B cell (primary cell): ENCODE data around the gene RNF4. TPM values are rescaled to one million over a fixed set of nuclear protein-coding genes. Genes with fewer than 3 reads are reported as not detected.

Experiments
- ATAC-seq: fragments of 200-7000 bp; cut with Tn5 transposase; one replicate; pipeline ENCODE4 v1.10.0; 2021; ENCODE audit warnings: low read depth, mild to moderate bottlenecking, moderate number of reproducible peaks, moderate library complexity
- CTCF ChIA-PET: fragments of 350-600 bp; sonication (Branson Sonifier 250); formaldehyde crosslinking; loops from one replicate; lab custom pipeline; 2021; ENCODE audit warnings: antibody characterized with exemption, inconsistent platforms; lab: Charles Lee
- POLR2A ChIA-PET: fragments of 350-600 bp; sonication (Branson Sonifier 250); formaldehyde crosslinking; loops from one replicate; lab custom pipeline; 2021; ENCODE audit warnings: antibody characterized with exemption; lab: Charles Lee
- DNase-seq: peaks from one replicate; pipeline ENCODE4 v3.0.0; 2013
- H2AFZ ChIP-seq: 2 replicates; pipeline ENCODE4 v1.6.1; 2012; ENCODE audit warnings: mild to moderate bottlenecking, low read depth, low read length; ENCODE audit not compliant: insufficient read depth, poor library complexity, severe bottlenecking
- H3K27ac ChIP-seq, 2 donors: 1 replicate in 1 of 2; 2 replicates in 1 of 2; pipeline ENCODE4 v1.5.1; 2012 to 2013; ENCODE audit warnings: low read length in 2 of 2, mild to moderate bottlenecking in 2 of 2, moderate library complexity in 1 of 2
- H3K27me3 ChIP-seq, 4 experiments: fragments of 200-600 bp in 1 of 4; sonication (generic) in 1 of 4; replicated peaks in 1 of 4; 1 replicate in 2 of 4; 2 replicates in 2 of 4; pipeline versions ENCODE4 v1.6.1 to v1.7.0; 2013 to 2016; ENCODE audit warnings: low read length in 3 of 4, mild to moderate bottlenecking in 2 of 4, mixed read lengths in 1 of 4, moderate library complexity in 1 of 4; ENCODE audit not compliant: insufficient read depth in 4 of 4, control insufficient read depth in 3 of 4; ENCODE audit errors: control extremely low read depth in 1 of 4
- H3K36me3 ChIP-seq, 2 experiments: replicated peaks in 1 of 2; 1 replicate in 1 of 2; 2 replicates in 1 of 2; pipeline versions ENCODE4 v1.6.1 to v1.7.1; 2013; ENCODE audit warnings: low read length in 1 of 2; ENCODE audit not compliant: insufficient read depth in 2 of 2, control insufficient read depth in 1 of 2; ENCODE audit errors: control extremely low read depth in 1 of 2, extremely low read depth in 1 of 2
- H3K4me1 ChIP-seq, 2 donors: fragments of 200-600 bp in 1 of 2; sonication (generic) in 1 of 2; 1 replicate in 1 of 2; 2 replicates in 1 of 2; pipeline versions ENCODE4 v1.5.1 to v1.6.1; 2013 to 2017; ENCODE audit warnings: low read length in 2 of 2; ENCODE audit not compliant: control insufficient read depth in 2 of 2, insufficient read depth in 2 of 2
- H3K4me2 ChIP-seq: replicated peaks from 2 replicates; pipeline ENCODE3; 2012; ENCODE audit warnings: mild to moderate bottlenecking, low read depth, low read length; ENCODE audit not compliant: poor library complexity, severe bottlenecking
- H3K4me3 ChIP-seq, 5 experiments: fragments of 200-600 bp in 1 of 5; sonication (generic) in 1 of 5; 1 replicate in 3 of 5; 2 replicates in 2 of 5; pipeline versions ENCODE4 v1.5.1 to v1.7.0; 2011 to 2016; ENCODE audit warnings: low read length in 4 of 5, mild to moderate bottlenecking in 4 of 5, low read depth in 2 of 5, control low read depth in 1 of 5, moderate library complexity in 1 of 5; ENCODE audit not compliant: insufficient read depth in 1 of 5; ENCODE audit errors: control extremely low read depth in 1 of 5, extremely low read depth in 1 of 5
- H3K79me2 ChIP-seq: fragments of 200-600 bp; sonication (generic); one replicate; pipeline ENCODE4 v1.6.0; 2016; ENCODE audit warnings: low read length; ENCODE audit not compliant: control insufficient read depth, insufficient read depth
- H3K9ac ChIP-seq: fragments of 200-600 bp; sonication (generic); 2 replicates; pipeline ENCODE4 v1.6.1; 2017; ENCODE audit warnings: mild to moderate bottlenecking, low read length, moderate library complexity
- H3K9me3 ChIP-seq, 3 donors: one replicate each; pipeline versions ENCODE4 v1.6.1 to v1.7.1; 2013; ENCODE audit warnings: low read length in 2 of 3; ENCODE audit not compliant: control insufficient read depth in 2 of 3, insufficient read depth in 1 of 3; ENCODE audit errors: control extremely low read depth in 1 of 3
- H4K20me1 ChIP-seq: 2 replicates; pipeline ENCODE4 v1.6.0; 2012; ENCODE audit warnings: mild to moderate bottlenecking, low read length; ENCODE audit not compliant: insufficient read depth, control insufficient read depth, poor library complexity, severe bottlenecking
- H3K27ac Mint-ChIP-seq: one replicate; pipeline ENCODE4 v1.8.0; 2021; ENCODE audit warnings: mixed read lengths
- H3K27me3 Mint-ChIP-seq: one replicate; pipeline ENCODE4 v1.8.0; 2021; ENCODE audit warnings: mixed read lengths
- H3K4me1 Mint-ChIP-seq: one replicate; pipeline ENCODE4 v1.8.0; 2021; ENCODE audit warnings: mixed read lengths
- H3K4me3 Mint-ChIP-seq: one replicate; pipeline ENCODE4 v1.8.0; 2021; ENCODE audit warnings: mixed read lengths
- H3K9me3 Mint-ChIP-seq: one replicate; pipeline ENCODE4 v1.8.0; 2022; ENCODE audit warnings: mixed read lengths; ENCODE audit not compliant: insufficient read depth
- EZH2 ChIP-seq: IDR thresholded peaks from 2 replicates; pipeline ENCODE4 v1.6.1; 2012; ENCODE audit warnings: borderline replicate concordance, low read depth, mild to moderate bottlenecking, moderate library complexity, low read length; ENCODE audit not compliant: insufficient read depth, poor library complexity, severe bottlenecking
- WGBS: methylation state at CpG from one replicate; pipeline ENCODE4 v1.1.5; 2013; ENCODE audit warnings: missing lambda C conversion rate; ENCODE audit not compliant: insufficient coverage; 5-methylcytosine and 5-hydroxymethylcytosine counted together
- intact Hi-C: fragments of 100-400 bp; cut with micrococcal nuclease; formaldehyde crosslinking; loops from one replicate; pipeline ENCODE4 v1.10.0; 2022
- polyA plus RNA-seq: library from polyadenylated mRNA; depleted of rRNA; stranded (reverse); fragments of >200 nt; gene quantifications from 2 replicates; pipeline ENCODE4 v1.2.3, GENCODE V29; 2012
- total RNA-seq, 2 donors: library from RNA; stranded (reverse); fragments of 120-200 nt in 1 of 2; gene quantifications; 1 replicate in 1 of 2; 2 replicates in 1 of 2; pipeline versions ENCODE4 v1.2.3 to v1.2.4, GENCODE V29; 2013 to 2022
- TF ChIP-seq, protein P1 (sequence below): fragments of 200-600 bp; IDR thresholded peaks from one replicate; pipeline ENCODE4 v1.8.0; 2022; ENCODE audit warnings: antibody characterized with exemption, mild to moderate bottlenecking

Gene RNF4
- total and polyA plus RNA-seq, 2 donors (not counting 1 experiment from before 2014, with no cell fraction given): 61.8 to 95.2 TPM

DNA sequence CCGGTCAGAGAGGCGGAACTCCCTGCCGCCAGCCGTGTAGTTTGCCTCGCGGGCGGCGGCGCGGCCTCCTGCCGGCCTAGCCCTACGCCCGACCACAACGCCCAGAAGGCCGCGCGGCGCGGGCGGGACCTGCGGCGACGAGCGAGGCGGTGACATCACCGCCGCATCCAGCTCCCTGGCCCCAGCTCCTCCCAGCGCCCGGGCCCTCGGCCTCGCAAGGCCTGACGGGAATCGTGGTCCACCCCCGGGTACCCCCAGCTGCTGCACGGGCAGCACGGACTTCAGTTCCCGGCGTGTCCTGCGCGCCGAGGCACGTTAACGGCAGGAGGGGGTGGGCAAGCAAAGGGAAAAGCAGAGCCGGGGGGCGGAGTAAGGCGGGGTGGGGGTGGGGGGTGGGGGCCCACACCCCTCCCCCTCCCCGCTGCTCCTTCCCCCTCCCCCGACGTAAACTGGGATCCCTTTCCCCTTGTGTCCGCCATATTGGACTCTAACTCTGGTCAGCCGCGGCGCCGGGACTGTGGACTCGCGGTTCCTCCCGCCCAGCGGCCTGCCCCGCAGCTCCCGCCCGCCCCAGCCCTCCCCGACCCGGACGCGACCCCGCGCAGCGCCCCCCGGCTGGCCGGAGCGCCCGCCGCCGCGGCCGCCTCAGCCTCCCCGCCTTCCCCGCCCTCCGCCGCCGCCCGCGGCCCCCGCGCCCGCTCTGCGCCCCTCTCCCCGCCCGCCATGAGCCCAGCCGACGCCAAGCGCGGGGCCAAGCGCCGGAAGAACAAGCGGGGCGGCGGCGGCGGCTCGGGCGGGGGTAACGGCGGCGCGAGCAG is 67.5 kb downstream of the RNF4 start, which contains the start of gene FAM193A:
TSS of gene FAM193A (plus strand) at position 455 of the 818 bp plus-strand sequence. CDS start at position 724, 269 bp downstream.
- Histone ChIP-seq H3K27me3 (no peaks in the 10 kb centered on the region), H3K79me2 (peaks cover 41% of the 10 kb centered on the region), H2AFZ (peak within 1 kb of the TSS; percentile 94), H3K27ac (peak within 1 kb of the TSS; percentile 80 to 88), H3K9ac (peak within 1 kb of the TSS; percentile 95), H3K4me2 (peak within 1 kb of the TSS; percentile 100), H3K4me1 (peaks cover 17 to 24% of the 10 kb centered on the region in 2 donors), H4K20me1 (peaks cover 30% of the 10 kb centered on the region), H3K36me3 (peaks cover 0 to 3% of the 10 kb centered on the region in 2 experiments), H3K4me3 (peak within 1 kb of the TSS; percentile 60 to 88 (median 74)), H3K9me3 (no peaks in the 10 kb centered on the region)
- POLR2A ChIA-PET: interaction anchor here (1.0 to 1.4 kb wide), 2 partner anchors 68 to 117 kb away, joined by 10 to 12 read pairs; partner anchors contain the start of genes CFAP99, RNF4 and ZFYVE28
- Mint-ChIP-seq H3K4me3 (peak within 1 kb of the TSS; percentile 95), H3K9me3 (no peaks in the 10 kb centered on the region), H3K4me1 (peaks cover 17% of the 10 kb centered on the region), H3K27me3 (no peaks in the 10 kb centered on the region), H3K27ac (peak within 1 kb of the TSS; percentile 93)
- TF ChIP-seq EZH2: no peak
- TF ChIP-seq, protein P1, sequence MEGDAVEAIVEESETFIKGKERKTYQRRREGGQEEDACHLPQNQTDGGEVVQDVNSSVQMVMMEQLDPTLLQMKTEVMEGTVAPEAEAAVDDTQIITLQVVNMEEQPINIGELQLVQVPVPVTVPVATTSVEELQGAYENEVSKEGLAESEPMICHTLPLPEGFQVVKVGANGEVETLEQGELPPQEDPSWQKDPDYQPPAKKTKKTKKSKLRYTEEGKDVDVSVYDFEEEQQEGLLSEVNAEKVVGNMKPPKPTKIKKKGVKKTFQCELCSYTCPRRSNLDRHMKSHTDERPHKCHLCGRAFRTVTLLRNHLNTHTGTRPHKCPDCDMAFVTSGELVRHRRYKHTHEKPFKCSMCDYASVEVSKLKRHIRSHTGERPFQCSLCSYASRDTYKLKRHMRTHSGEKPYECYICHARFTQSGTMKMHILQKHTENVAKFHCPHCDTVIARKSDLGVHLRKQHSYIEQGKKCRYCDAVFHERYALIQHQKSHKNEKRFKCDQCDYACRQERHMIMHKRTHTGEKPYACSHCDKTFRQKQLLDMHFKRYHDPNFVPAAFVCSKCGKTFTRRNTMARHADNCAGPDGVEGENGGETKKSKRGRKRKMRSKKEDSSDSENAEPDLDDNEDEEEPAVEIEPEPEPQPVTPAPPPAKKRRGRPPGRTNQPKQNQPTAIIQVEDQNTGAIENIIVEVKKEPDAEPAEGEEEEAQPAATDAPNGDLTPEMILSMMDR: no peak
- intact Hi-C loops: loop anchor here (1.0 to 5.0 kb wide), 8 partner anchors 51 to 814 kb away; partner anchors contain the start of genes MXD4, NELFA, NSD2 and RNF4
- DNase-seq (peak; percentile 99), ATAC-seq (peak; percentile 91)
- CTCF ChIA-PET: interaction anchor here (0.9 to 3.4 kb wide), 5 partner anchors 25 to 316 kb away, joined by 3 to 16 read pairs (median 10); partner anchors contain the start of gene RNF4
- WGBS: 1% methylated on average over 90 of the region's 106 CpGs
